T47D (cell line): Measurements from ENCODE around the gene ASB18.
A peak's percentile ranks its signal among the peaks of the same experiment; 100 is the strongest.

Source experiments
- DNase-seq, 2 experiments: peaks; one replicate each; pipeline versions ENCODE4 v3.0.0 to v3.0.0-alpha.2; 2011 to 2012; ENCODE audit warnings: low read depth in 1 of 2, low spot score in 1 of 2
- JUND ChIP-seq: IDR thresholded peaks from 2 replicates; pipeline ENCODE4 v1.6.1; 2012; ENCODE audit warnings: low read depth
- in situ Hi-C: cut with HindIII; loops from 2 replicates; pipeline ENCODE4 v1.10.0; 2016; ENCODE audit warnings: low sequenced_read_pairs, low pct_unique_long_range_greater_than_20kb

Gene ASB18

GRCh38 chr2:236265675-236266074 is 1.5 kb upstream of the ASB18 start:
- no peak for TF ChIP-seq JUND
- DNase-seq, result no peak
- in situ Hi-C loops, result no loop called here

GRCh38 chr2:236262238-236262637 is 2.0 kb downstream of the ASB18 start:
- no peak for TF ChIP-seq JUND
- in situ Hi-C loops, result no loop called here
- DNase-seq, result no peak

GRCh38 chr2:236261452-236261851 is 2.8 kb downstream of the ASB18 start:
- in situ Hi-C loops, result no loop called here
- no peak for DNase-seq
- TF ChIP-seq JUND, result no peak

GRCh38 chr2:236259371-236259770 is 4.8 kb downstream of the ASB18 start:
- no peak for DNase-seq
- TF ChIP-seq JUND, result no peak
- in situ Hi-C loops, result no loop called here

GRCh38 chr2:236257575-236257974 is 6.6 kb downstream of the ASB18 start:
- in situ Hi-C loops, result no loop called here
- no peak for DNase-seq
- TF ChIP-seq JUND, result no peak

- TF ChIP-seq JUND, result no peak
- in situ Hi-C loops, result no loop called here
- no peak for DNase-seq
These were observed 7.1 kb downstream of the ASB18 start for GRCh38 chr2:236257136-236257535.

- TF ChIP-seq JUND, result no peak
- in situ Hi-C loops, result no loop called here
- DNase-seq, result no peak
These were observed 7.7 kb downstream of the ASB18 start for GRCh38 chr2:236256366-236256985.

GRCh38 chr2:236254674-236255073 is 9.5 kb downstream of the ASB18 start:
- in situ Hi-C loops, result no loop called here
- no peak for TF ChIP-seq JUND
- no peak for DNase-seq

- TF ChIP-seq JUND, result no peak
- in situ Hi-C loops, result no loop called here
- DNase-seq, result no peak
These were observed 10.2 kb downstream of the ASB18 start for GRCh38 chr2:236254001-236254400.

GRCh38 chr2:236252602-236253001 is 11.6 kb downstream of the ASB18 start:
- in situ Hi-C loops, result no loop called here
- DNase-seq, result no peak
- TF ChIP-seq JUND, result no peak

- no peak for TF ChIP-seq JUND
- DNase-seq, result no peak
- in situ Hi-C loops, result no loop called here
These were observed 13.2 kb downstream of the ASB18 start for GRCh38 chr2:236250909-236251579.

GRCh38 chr2:236250286-236250685 is 13.9 kb downstream of the ASB18 start:
- in situ Hi-C loops, result no loop called here
- no peak for TF ChIP-seq JUND
- peak in 1 of 2 experiments; percentile 72 for DNase-seq

- no peak for TF ChIP-seq JUND
- in situ Hi-C loops, result no loop called here
- DNase-seq, result no peak
These were observed 15.1 kb downstream of the ASB18 start for GRCh38 chr2:236249066-236249465.
